HEK293 (cell line): ENCODE data around the gene TPD52L3.

Experiments used
- CTCF ChIA-PET: fragments of 350-600 bp; formaldehyde crosslinking; extraction: SDS; loops from one replicate; lab custom pipeline; 2021; ENCODE audit warnings: antibody characterized with exemption; lab: Yijun Ruan, JAX
- POLR2A ChIA-PET: fragments of 300-600 bp; formaldehyde crosslinking; extraction: SDS; loops from one replicate; lab custom pipeline; 2020; ENCODE audit warnings: antibody characterized with exemption, inconsistent platforms; lab: Yijun Ruan, JAX
- H3K27ac ChIP-seq: fragments of 200-500 bp; sonication (Bioruptor generic); 2 replicates; pipeline ENCODE4 v1.5.1; 2014; ENCODE audit warnings: low read depth, low read length, control low read depth, inconsistent platforms; ENCODE audit errors: extremely low read depth
- H3K36me3 ChIP-seq, 2 experiments: fragments of 200-500 bp in 1 of 2; sonication (Bioruptor generic) in 1 of 2; 1 replicate in 1 of 2; 2 replicates in 1 of 2; pipeline ENCODE4 v1.5.1; 2014 to 2017; ENCODE audit warnings: inconsistent platforms in 2 of 2, low read length in 2 of 2; ENCODE audit not compliant: control insufficient read depth in 2 of 2, insufficient read depth in 1 of 2
- H3K4me1 ChIP-seq: fragments of 200-500 bp; sonication (Bioruptor generic); 2 replicates; pipeline ENCODE4 v1.5.1; 2014; ENCODE audit warnings: mild to moderate bottlenecking, low read length, inconsistent platforms; ENCODE audit not compliant: control insufficient read depth, insufficient read depth
- H3K4me3 ChIP-seq: 2 replicates; pipeline ENCODE4 v1.5.1; 2011; ENCODE audit warnings: low read depth, mild to moderate bottlenecking, control low read depth, low read length, moderate library complexity
- H3K9me3 ChIP-seq: fragments of 200-500 bp; sonication (Bioruptor generic); 2 replicates; pipeline ENCODE4 v1.5.1; 2014; ENCODE audit warnings: low read depth, low read length, inconsistent platforms; ENCODE audit not compliant: control insufficient read depth, insufficient read depth
- TRIM28 ChIP-seq: IDR thresholded peaks from 2 replicates; pipeline ENCODE4 v1.6.1; 2011; ENCODE audit warnings: low read length, control low read depth, borderline replicate concordance
- ZBTB17 ChIP-seq: fragments of 450-650 bp; formaldehyde crosslinking; IDR thresholded peaks from 2 replicates; pipeline ENCODE4 v1.5.1; 2016; ENCODE audit warnings: missing biosample characterization, missing genetic modification characterization
- ZNF175 ChIP-seq: fragments of 450-650 bp; formaldehyde crosslinking; IDR thresholded peaks from 2 replicates; pipeline ENCODE4 v1.5.1; 2016; ENCODE audit warnings: missing biosample characterization, missing genetic modification characterization
- ZNF184 ChIP-seq: fragments of 450-650 bp; IDR thresholded peaks from 2 replicates; pipeline ENCODE4 v1.5.1; 2018; ENCODE audit warnings: missing biosample characterization, mild to moderate bottlenecking, missing genetic modification characterization
- ZNF19 ChIP-seq: fragments of 450-650 bp; formaldehyde crosslinking; IDR thresholded peaks from 2 replicates; pipeline ENCODE4; 2016; ENCODE audit warnings: missing biosample characterization, missing genetic modification characterization, low read depth
- ZNF221 ChIP-seq: fragments of 450-650 bp; formaldehyde crosslinking; IDR thresholded peaks from 2 replicates; pipeline ENCODE4 v1.5.1; 2017; ENCODE audit warnings: missing biosample characterization, missing genetic modification characterization, borderline replicate concordance
- ZNF473 ChIP-seq: fragments of 450-650 bp; formaldehyde crosslinking; IDR thresholded peaks from 2 replicates; pipeline ENCODE4 v1.5.1; 2017; ENCODE audit warnings: missing biosample characterization, missing genetic modification characterization
- ZNF510 ChIP-seq: fragments of 450-650 bp; formaldehyde crosslinking; IDR thresholded peaks from 2 replicates; pipeline ENCODE4 v1.5.1; 2018; ENCODE audit warnings: mild to moderate bottlenecking, missing genetic modification characterization, missing biosample characterization; ENCODE audit not compliant: insufficient replicate concordance
- ZNF555 ChIP-seq: fragments of 450-650 bp; formaldehyde crosslinking; conservative IDR thresholded peaks from 2 replicates; pipeline ENCODE4 v1.5.1; 2017; ENCODE audit warnings: missing biosample characterization, mild to moderate bottlenecking, missing genetic modification characterization, inconsistent platforms
- ZNF560 ChIP-seq: fragments of 450-650 bp; formaldehyde crosslinking; IDR thresholded peaks from 2 replicates; pipeline ENCODE4 v1.5.1; 2017; ENCODE audit warnings: missing biosample characterization, missing genetic modification characterization, borderline replicate concordance
- ZNF610 ChIP-seq: fragments of 450-650 bp; formaldehyde crosslinking; IDR thresholded peaks from 2 replicates; pipeline ENCODE4 v1.5.1; 2016; ENCODE audit warnings: missing biosample characterization, missing genetic modification characterization, borderline replicate concordance
- ZNF785 ChIP-seq: fragments of 450-650 bp; formaldehyde crosslinking; IDR thresholded peaks from 2 replicates; pipeline ENCODE4 v1.5.1; 2016; ENCODE audit warnings: missing biosample characterization, missing genetic modification characterization
- ZNF843 ChIP-seq: fragments of 450-650 bp; formaldehyde crosslinking; IDR thresholded peaks from 2 replicates; pipeline ENCODE4 v1.5.1; 2016; ENCODE audit warnings: missing biosample characterization, missing genetic modification characterization
- TF ChIP-seq, protein P1 (sequence below): fragments of 450-650 bp; formaldehyde crosslinking; IDR thresholded peaks from 2 replicates; pipeline ENCODE4 v1.5.1; 2016; ENCODE audit warnings: missing biosample characterization, missing genetic modification characterization, borderline replicate concordance
- TF ChIP-seq, protein P2 (sequence below): fragments of 450-650 bp; formaldehyde crosslinking; IDR thresholded peaks from 2 replicates; pipeline ENCODE4 v1.5.1; 2016; ENCODE audit warnings: missing biosample characterization, missing genetic modification characterization
- TF ChIP-seq, protein P3 (sequence below): fragments of 450-650 bp; formaldehyde crosslinking; IDR thresholded peaks from 2 replicates; pipeline ENCODE4 v1.5.1; 2016; ENCODE audit warnings: missing biosample characterization, missing genetic modification characterization, low read depth
- TF ChIP-seq, protein P4 (sequence below): fragments of 450-650 bp; formaldehyde crosslinking; IDR thresholded peaks from 2 replicates; pipeline ENCODE4 v1.5.1; 2016; ENCODE audit warnings: missing biosample characterization, missing genetic modification characterization
- TF ChIP-seq, protein P5 (sequence below): fragments of 450-650 bp; formaldehyde crosslinking; IDR thresholded peaks from 2 replicates; pipeline ENCODE4 v1.5.1; 2016; ENCODE audit warnings: missing biosample characterization, missing genetic modification characterization
- TF ChIP-seq, protein P6 (sequence below): fragments of 450-650 bp; formaldehyde crosslinking; optimal IDR thresholded peaks from 2 replicates; pipeline ENCODE3; 2016; ENCODE audit warnings: missing biosample characterization, mild to moderate bottlenecking, missing genetic modification characterization

TPD52L3 gene

DNA sequence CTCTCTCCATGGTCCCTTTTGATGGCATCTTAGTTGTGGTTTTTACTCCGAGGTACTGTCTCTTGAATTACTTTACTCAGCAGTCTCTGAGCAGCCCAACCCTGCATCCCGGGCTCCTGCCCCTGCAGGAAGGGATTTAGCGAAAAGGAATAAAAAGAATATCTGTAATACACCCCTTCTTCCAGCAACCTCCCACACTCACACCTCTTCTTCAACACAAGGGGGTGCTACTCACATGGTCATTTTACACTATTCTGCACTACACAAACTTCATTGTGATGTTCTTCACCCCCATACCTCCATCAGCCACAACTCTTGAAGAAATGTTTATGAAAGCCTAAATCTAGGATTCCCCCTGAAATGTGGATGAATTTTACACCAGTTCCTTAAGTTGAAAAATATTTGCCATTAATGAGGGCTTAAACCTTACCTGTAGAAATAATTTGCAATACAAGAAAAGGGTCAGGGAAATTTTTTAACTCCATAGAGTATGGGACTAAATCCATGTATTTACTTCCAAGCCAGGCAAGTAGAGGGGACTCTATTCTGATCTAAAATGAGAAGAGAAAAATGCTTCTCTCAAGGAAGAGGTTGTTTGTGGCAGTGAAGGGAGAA lies 26.0 kb downstream of the TPD52L3 start (continued):
- no peak for TF ChIP-seq ZNF555 (tag by site-specific recombination)
- TF ChIP-seq TRIM28: 0 out of 2 replicates have a peak, but pooled peaks have one; percentile 19
- TF ChIP-seq, protein P1, sequence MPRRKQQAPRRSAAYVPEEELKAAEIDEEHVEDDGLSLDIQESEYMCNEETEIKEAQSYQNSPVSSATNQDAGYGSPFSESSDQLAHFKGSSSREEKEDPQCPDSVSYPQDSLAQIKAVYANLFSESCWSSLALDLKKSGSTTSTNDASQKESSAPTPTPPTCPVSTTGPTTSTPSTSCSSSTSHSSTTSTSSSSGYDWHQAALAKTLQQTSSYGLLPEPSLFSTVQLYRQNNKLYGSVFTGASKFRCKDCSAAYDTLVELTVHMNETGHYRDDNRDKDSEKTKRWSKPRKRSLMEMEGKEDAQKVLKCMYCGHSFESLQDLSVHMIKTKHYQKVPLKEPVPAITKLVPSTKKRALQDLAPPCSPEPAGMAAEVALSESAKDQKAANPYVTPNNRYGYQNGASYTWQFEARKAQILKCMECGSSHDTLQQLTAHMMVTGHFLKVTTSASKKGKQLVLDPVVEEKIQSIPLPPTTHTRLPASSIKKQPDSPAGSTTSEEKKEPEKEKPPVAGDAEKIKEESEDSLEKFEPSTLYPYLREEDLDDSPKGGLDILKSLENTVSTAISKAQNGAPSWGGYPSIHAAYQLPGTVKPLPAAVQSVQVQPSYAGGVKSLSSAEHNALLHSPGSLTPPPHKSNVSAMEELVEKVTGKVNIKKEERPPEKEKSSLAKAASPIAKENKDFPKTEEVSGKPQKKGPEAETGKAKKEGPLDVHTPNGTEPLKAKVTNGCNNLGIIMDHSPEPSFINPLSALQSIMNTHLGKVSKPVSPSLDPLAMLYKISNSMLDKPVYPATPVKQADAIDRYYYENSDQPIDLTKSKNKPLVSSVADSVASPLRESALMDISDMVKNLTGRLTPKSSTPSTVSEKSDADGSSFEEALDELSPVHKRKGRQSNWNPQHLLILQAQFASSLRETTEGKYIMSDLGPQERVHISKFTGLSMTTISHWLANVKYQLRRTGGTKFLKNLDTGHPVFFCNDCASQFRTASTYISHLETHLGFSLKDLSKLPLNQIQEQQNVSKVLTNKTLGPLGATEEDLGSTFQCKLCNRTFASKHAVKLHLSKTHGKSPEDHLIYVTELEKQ (tag by site-specific recombination): no peak
- TF ChIP-seq ZNF473 (tag by site-specific recombination): no peak
- TF ChIP-seq ZBTB17 (tag by site-specific recombination): no peak

DNA sequence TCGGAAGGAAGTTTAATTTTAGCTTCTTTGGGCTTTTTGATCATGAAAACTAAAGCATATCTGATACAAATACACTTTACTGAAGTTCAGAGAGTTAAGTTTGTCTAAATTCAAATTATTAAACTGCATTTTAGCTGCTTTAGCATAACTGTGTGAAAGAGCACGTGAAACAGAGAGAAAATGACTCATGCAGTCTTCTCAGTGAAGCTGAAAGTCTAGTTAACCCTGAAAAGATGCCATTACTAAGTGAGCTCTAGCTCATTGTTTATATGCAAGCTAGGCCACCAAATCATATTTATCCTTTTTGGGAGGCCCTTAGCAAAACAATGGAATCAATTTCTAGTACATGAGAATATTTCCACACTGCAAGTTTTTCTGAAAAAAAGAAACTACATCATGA lies 27.6 kb downstream of the TPD52L3 start:
- Histone ChIP-seq H3K27ac (no peak overlapping the region), H3K9me3 (no peaks in the 10 kb centered on the region), H3K4me3 (no peak overlapping the region), H3K4me1 (no peaks in the 10 kb centered on the region), H3K36me3 (no peaks in the 10 kb centered on the region)
- ChIA-PET POLR2A (no interaction called here), CTCF (interaction anchor here (0.6 to 2.0 kb wide), 17 partner anchors 9 to 312 kb away, joined by 3 to 44 read pairs (median 4); partner anchors contain the start of gene UHRF2)
- TF ChIP-seq ZNF184 (no peak), ZNF19 (tag by site-specific recombination) (no peak), ZNF560 (tag by site-specific recombination) (no peak), ZNF843 (tag by site-specific recombination) (no peak), ZNF175 (tag by site-specific recombination) (no peak), ZNF785 (tag by site-specific recombination) (no peak), ZNF510 (no peak), ZNF610 (no peak), ZNF221 (no peak)
- TF ChIP-seq, protein P2, sequence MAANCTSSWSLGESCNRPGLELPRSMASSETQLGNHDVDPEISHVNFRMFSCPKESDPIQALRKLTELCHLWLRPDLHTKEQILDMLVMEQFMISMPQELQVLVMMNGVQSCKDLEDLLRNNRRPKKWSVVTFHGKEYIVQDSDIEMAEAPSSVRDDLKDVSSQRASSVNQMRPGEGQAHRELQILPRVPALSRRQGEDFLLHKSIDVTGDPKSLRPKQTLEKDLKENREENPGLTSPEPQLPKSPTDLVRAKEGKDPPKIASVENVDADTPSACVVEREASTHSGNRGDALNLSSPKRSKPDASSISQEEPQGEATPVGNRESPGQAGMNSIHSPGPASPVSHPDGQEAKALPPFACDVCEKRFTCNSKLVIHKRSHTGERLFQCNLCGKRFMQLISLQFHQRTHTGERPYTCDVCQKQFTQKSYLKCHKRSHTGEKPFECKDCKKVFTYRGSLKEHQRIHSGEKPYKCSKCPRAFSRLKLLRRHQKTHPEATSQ (tag by site-specific recombination): no peak
- TF ChIP-seq, protein P3, sequence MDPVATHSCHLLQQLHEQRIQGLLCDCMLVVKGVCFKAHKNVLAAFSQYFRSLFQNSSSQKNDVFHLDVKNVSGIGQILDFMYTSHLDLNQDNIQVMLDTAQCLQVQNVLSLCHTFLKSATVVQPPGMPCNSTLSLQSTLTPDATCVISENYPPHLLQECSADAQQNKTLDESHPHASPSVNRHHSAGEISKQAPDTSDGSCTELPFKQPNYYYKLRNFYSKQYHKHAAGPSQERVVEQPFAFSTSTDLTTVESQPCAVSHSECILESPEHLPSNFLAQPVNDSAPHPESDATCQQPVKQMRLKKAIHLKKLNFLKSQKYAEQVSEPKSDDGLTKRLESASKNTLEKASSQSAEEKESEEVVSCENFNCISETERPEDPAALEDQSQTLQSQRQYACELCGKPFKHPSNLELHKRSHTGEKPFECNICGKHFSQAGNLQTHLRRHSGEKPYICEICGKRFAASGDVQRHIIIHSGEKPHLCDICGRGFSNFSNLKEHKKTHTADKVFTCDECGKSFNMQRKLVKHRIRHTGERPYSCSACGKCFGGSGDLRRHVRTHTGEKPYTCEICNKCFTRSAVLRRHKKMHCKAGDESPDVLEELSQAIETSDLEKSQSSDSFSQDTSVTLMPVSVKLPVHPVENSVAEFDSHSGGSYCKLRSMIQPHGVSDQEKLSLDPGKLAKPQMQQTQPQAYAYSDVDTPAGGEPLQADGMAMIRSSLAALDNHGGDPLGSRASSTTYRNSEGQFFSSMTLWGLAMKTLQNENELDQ (tag by site-specific recombination): no peak
- TF ChIP-seq, protein P4, sequence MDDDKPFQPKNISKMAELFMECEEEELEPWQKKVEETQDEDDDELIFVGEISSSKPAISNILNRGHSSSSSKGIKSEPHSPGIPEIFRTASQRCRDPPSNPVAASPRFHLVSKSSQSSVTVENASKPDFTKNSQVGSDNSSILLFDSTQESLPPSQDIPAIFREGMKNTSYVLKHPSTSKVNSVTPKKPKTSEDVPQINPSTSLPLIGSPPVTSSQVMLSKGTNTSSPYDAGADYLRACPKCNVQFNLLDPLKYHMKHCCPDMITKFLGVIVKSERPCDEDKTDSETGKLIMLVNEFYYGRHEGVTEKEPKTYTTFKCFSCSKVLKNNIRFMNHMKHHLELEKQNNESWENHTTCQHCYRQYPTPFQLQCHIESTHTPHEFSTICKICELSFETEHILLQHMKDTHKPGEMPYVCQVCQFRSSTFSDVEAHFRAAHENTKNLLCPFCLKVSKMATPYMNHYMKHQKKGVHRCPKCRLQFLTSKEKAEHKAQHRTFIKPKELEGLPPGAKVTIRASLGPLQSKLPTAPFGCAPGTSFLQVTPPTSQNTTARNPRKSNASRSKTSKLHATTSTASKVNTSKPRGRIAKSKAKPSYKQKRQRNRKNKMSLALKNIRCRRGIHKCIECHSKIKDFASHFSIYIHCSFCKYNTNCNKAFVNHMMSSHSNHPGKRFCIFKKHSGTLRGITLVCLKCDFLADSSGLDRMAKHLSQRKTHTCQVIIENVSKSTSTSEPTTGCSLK: no peak
- TF ChIP-seq, protein P5, sequence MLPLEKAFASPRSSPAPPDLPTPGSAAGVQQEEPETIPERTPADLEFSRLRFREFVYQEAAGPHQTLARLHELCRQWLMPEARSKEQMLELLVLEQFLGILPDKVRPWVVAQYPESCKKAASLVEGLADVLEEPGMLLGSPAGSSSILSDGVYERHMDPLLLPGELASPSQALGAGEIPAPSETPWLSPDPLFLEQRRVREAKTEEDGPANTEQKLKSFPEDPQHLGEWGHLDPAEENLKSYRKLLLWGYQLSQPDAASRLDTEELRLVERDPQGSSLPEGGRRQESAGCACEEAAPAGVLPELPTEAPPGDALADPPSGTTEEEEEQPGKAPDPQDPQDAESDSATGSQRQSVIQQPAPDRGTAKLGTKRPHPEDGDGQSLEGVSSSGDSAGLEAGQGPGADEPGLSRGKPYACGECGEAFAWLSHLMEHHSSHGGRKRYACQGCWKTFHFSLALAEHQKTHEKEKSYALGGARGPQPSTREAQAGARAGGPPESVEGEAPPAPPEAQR (tag by site-specific recombination): no peak
- TF ChIP-seq, protein P6, sequence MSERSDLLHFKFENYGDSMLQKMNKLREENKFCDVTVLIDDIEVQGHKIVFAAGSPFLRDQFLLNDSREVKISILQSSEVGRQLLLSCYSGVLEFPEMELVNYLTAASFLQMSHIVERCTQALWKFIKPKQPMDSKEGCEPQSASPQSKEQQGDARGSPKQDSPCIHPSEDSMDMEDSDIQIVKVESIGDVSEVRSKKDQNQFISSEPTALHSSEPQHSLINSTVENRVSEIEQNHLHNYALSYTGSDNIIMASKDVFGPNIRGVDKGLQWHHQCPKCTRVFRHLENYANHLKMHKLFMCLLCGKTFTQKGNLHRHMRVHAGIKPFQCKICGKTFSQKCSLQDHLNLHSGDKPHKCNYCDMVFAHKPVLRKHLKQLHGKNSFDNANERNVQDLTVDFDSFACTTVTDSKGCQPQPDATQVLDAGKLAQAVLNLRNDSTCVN: no peak
